SK-N-SH (cell line): ENCODE measurements around the gene EZR. TPM values are rescaled to one million over a fixed set of nuclear protein-coding genes. Genes with fewer than 3 reads are reported as not detected.

Experiments used
- CTCF ChIA-PET: fragments of 300-600, 350-600 bp; formaldehyde crosslinking; extraction: SDS; loops from one replicate; lab custom pipeline; 2021; lab: Yijun Ruan, JAX
- POLR2A ChIA-PET: fragments of 350-600 bp; sonication (Branson Sonifier 250); formaldehyde crosslinking; extraction: SDS; loops from one replicate; lab custom pipeline; 2020; ENCODE audit warnings: antibody characterized with exemption, inconsistent platforms; lab: Yijun Ruan, JAX
- DNase-seq: peaks from one replicate; pipeline ENCODE4 v3.0.0; 2012
- H2AFZ ChIP-seq: fragments of 200-600 bp; sonication (generic); 2 replicates; pipeline ENCODE4 v1.8.1; 2016; ENCODE audit warnings: antibody characterized with exemption, mild to moderate bottlenecking, low read depth
- H3F3A ChIP-seq: fragments of 200-600 bp; sonication (generic); replicated peaks from 2 replicates; pipeline ENCODE3; 2016; ENCODE audit warnings: antibody characterized with exemption, mild to moderate bottlenecking; ENCODE audit not compliant: insufficient read depth
- H3K27ac ChIP-seq, 2 experiments: fragments of 200-500 bp in 1 of 2; fragments of 200-600 bp in 1 of 2; sonication (Bioruptor generic) in 1 of 2; sonication (generic), shearing (Covaris generic) in 1 of 2; 2 replicates each; pipeline versions ENCODE4 v1.5.1 to v1.6.1; 2014 to 2016; ENCODE audit warnings: low read depth in 2 of 2, inconsistent platforms in 1 of 2, low read length in 1 of 2, mild to moderate bottlenecking in 1 of 2, mixed read lengths in 1 of 2
- H3K27me3 ChIP-seq: fragments of 200-600 bp; sonication (generic), shearing (Covaris generic); 2 replicates; pipeline ENCODE4 v1.6.1; 2016; ENCODE audit warnings: mixed run types; ENCODE audit not compliant: insufficient read depth
- H3K36me3 ChIP-seq, 2 experiments: fragments of 200-500 bp in 1 of 2; fragments of 200-600 bp in 1 of 2; sonication (Bioruptor generic) in 1 of 2; sonication (generic) in 1 of 2; replicated peaks in 1 of 2; 2 replicates each; pipeline versions ENCODE3 to v1.5.1; 2014 to 2016; ENCODE audit warnings: low read length in 1 of 2, mild to moderate bottlenecking in 1 of 2; ENCODE audit not compliant: insufficient read depth in 2 of 2, control insufficient read depth in 1 of 2
- H3K4me1 ChIP-seq, 2 experiments: fragments of 200-500 bp in 1 of 2; fragments of 200-600 bp in 1 of 2; sonication (Bioruptor generic) in 1 of 2; sonication (generic), shearing (Covaris generic) in 1 of 2; 2 replicates each; pipeline versions ENCODE4 v1.5.1 to v1.6.1; 2014 to 2016; ENCODE audit warnings: low read depth in 1 of 2, low read length in 1 of 2, mixed run types in 1 of 2; ENCODE audit not compliant: insufficient read depth in 2 of 2, control insufficient read depth in 1 of 2
- H3K4me2 ChIP-seq: fragments of 200-600 bp; sonication (generic), shearing (Covaris generic); 2 replicates; pipeline ENCODE4 v1.6.1; 2017; ENCODE audit warnings: mixed run types
- H3K4me3 ChIP-seq, 2 experiments: fragments of 200-500 bp in 1 of 2; fragments of 200-600 bp in 1 of 2; sonication (Bioruptor generic) in 1 of 2; sonication (generic), shearing (Covaris generic) in 1 of 2; 2 replicates each; pipeline versions ENCODE4 v1.5.1 to v1.8.1; 2014 to 2016; ENCODE audit warnings: low read depth in 2 of 2, inconsistent platforms in 1 of 2, low read length in 1 of 2, mild to moderate bottlenecking in 1 of 2, mixed read lengths in 1 of 2, moderate library complexity in 1 of 2
- H3K79me2 ChIP-seq: fragments of 200-600 bp; sonication (generic); 2 replicates; pipeline ENCODE4 v1.8.1; 2017; ENCODE audit warnings: mild to moderate bottlenecking; ENCODE audit not compliant: insufficient read depth
- H3K9ac ChIP-seq: fragments of 200-600 bp; sonication (generic); 2 replicates; pipeline ENCODE4 v1.6.1; 2017; ENCODE audit warnings: mixed run types
- H3K9me2 ChIP-seq: fragments of 200-600 bp; sonication (generic); 2 replicates; pipeline ENCODE4 v1.6.1; 2017; ENCODE audit warnings: mixed run types
- H3K9me3 ChIP-seq: fragments of 200-600 bp; sonication (generic); 2 replicates; pipeline ENCODE4 v1.6.1; 2017; ENCODE audit warnings: mixed run types, mild to moderate bottlenecking, moderate library complexity
- H4K20me1 ChIP-seq: fragments of 200-600 bp; sonication (generic); 2 replicates; pipeline ENCODE4 v1.6.1; 2017; ENCODE audit warnings: mild to moderate bottlenecking, mixed run types; ENCODE audit not compliant: insufficient read depth
- CTCF ChIP-seq: fragments of 200-600 bp; sonication (generic); IDR thresholded peaks from 2 replicates; pipeline ENCODE4 v1.6.1; 2017; ENCODE audit warnings: antibody characterized with exemption, mild to moderate bottlenecking, moderate library complexity
- ELF1 ChIP-seq: IDR thresholded peaks from 2 replicates; pipeline ENCODE4 v1.4.0; 2012
- EP300 ChIP-seq, 2 experiments: IDR thresholded peaks; 2 replicates each; pipeline versions ENCODE4 v1.4.0 to v1.6.1; 2012; ENCODE audit warnings: borderline replicate concordance in 1 of 2, low read depth in 1 of 2, low read length in 1 of 2
- FOSL2 ChIP-seq: IDR thresholded peaks from 2 replicates; pipeline ENCODE4 v1.4.0; 2012; ENCODE audit warnings: low read depth, mild to moderate bottlenecking, moderate library complexity, borderline replicate concordance
- FOXM1 ChIP-seq: IDR thresholded peaks from 2 replicates; pipeline ENCODE4 v1.4.0; 2012; ENCODE audit warnings: low read depth, mild to moderate bottlenecking
- GATA2 ChIP-seq: sonication (generic); formaldehyde crosslinking; IDR thresholded peaks from 2 replicates; pipeline ENCODE4 v1.5.0; 2020; ENCODE audit warnings: mild to moderate bottlenecking, missing genetic modification reagents
- MAX ChIP-seq: IDR thresholded peaks from 2 replicates; pipeline ENCODE4 v1.4.0; 2012; ENCODE audit warnings: low read depth
- MEF2A ChIP-seq: IDR thresholded peaks from 2 replicates; pipeline ENCODE4 v1.4.0; 2012; ENCODE audit warnings: low read depth, borderline replicate concordance
- RXRA ChIP-seq: IDR thresholded peaks from 2 replicates; pipeline ENCODE4 v1.4.0; 2012; ENCODE audit warnings: low read depth, mild to moderate bottlenecking, borderline replicate concordance
- SMC3 ChIP-seq: IDR thresholded peaks from 2 replicates; pipeline ENCODE4 v1.6.1; 2012; ENCODE audit warnings: low read depth, low read length, improper control_type of control experiment
- USF1 ChIP-seq: IDR thresholded peaks from 2 replicates; pipeline ENCODE4 v1.4.0; 2012; ENCODE audit warnings: low read depth, borderline replicate concordance
- USF2 ChIP-seq: fragments of 150-350 bp; IDR thresholded peaks from 2 replicates; pipeline ENCODE4 v1.6.1; 2017; ENCODE audit warnings: antibody characterized with exemption, low read length, low read depth, borderline replicate concordance
- WGBS: methylation state at CpG from one replicate; pipeline ENCODE4 v1.1.6; 2017; ENCODE audit warnings: low lambda C conversion rate; 5-methylcytosine and 5-hydroxymethylcytosine counted together
- polyA plus RNA-seq, 3 experiments: library from polyadenylated mRNA; depleted of rRNA; stranded (reverse); fragments of >200 nt; gene quantifications; 2 replicates each; pipeline ENCODE4 v1.2.3, GENCODE V29; 2012
- TF ChIP-seq, protein P1 (sequence below): fragments of 150-350 bp; IDR thresholded peaks from 2 replicates; pipeline ENCODE4 v1.6.1; 2016; ENCODE audit warnings: mild to moderate bottlenecking, low read depth, low read length
- TF ChIP-seq, protein P2 (sequence below): IDR thresholded peaks from 2 replicates; pipeline ENCODE4 v1.4.0; 2012; ENCODE audit warnings: low read depth, borderline replicate concordance

The EZR gene
- polyA plus RNA-seq, 1 of the 3 experiments (the other 2 are of a cell fraction) = 92.0 TPM

DNA sequence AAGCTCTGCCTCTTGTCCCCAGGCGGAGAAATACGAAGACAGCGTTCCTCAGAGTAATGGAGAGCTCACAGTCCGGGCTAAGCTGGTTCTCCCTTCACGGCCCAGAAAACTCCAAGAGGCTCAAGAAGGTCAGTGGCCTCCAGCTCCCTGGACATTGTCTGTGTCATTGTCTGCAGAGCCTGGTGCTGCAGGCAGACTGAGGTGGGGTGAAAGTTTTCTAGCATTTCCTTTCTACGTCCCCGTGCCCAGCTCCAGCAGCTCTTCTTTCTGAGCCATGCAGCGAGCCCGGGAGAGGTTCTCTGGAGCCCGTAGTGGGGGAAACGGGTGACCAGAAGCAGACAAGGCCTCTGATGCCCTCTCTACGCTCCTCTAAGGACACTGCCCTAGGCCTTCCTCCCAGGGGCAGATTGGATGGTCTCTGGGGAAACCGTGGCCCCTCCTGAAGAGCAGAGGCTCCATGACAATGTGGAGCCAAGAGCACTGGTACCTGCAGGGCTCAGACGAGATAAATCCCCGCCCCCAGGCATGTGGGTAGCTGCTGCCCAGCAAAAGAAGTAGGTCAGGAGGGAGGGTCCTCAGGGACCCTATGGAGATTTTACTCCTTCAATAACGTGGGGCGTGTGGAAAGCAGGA, 58.4 kb downstream of the EZR start (continued):
- TF ChIP-seq, protein P1, sequence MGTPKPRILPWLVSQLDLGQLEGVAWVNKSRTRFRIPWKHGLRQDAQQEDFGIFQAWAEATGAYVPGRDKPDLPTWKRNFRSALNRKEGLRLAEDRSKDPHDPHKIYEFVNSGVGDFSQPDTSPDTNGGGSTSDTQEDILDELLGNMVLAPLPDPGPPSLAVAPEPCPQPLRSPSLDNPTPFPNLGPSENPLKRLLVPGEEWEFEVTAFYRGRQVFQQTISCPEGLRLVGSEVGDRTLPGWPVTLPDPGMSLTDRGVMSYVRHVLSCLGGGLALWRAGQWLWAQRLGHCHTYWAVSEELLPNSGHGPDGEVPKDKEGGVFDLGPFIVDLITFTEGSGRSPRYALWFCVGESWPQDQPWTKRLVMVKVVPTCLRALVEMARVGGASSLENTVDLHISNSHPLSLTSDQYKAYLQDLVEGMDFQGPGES = no peak
- TF ChIP-seq MAX = no peak
- TF ChIP-seq, all 33 proteins: peak for 0

GRCh38 chr6:158759966-158760617, 59.1 kb downstream of the EZR start:
- H3K27ac ChIP-seq = no peak overlapping the region
- DNase-seq = no peak
- POLR2A ChIA-PET = no interaction called here
- no peak overlapping the region for H3K4me3 ChIP-seq
- no peaks in the 10 kb centered on the region for H3F3A ChIP-seq
- no peak overlapping the region for H3K4me2 ChIP-seq
- H3K9me2 ChIP-seq = no peaks in the 10 kb centered on the region
- no peaks in the 10 kb centered on the region for H4K20me1 ChIP-seq
- no peaks in the 10 kb centered on the region for H3K79me2 ChIP-seq
- no peak overlapping the region for H2AFZ ChIP-seq
- TF ChIP-seq, protein P1 = no peak
- TF ChIP-seq ELF1 (no peak), MEF2A (no peak), USF1 (no peak), EP300 (IDR thresholded peaks at IDR 0.05; ENCODE audit: borderline replicate concordance in 1 of 2, low read depth in 1 of 2, low read length in 1 of 2) (no peak), FOXM1 (no peak), RXRA (no peak), USF2 (no peak), SMC3 (no peak), FOSL2 (no peak), MAX (no peak), GATA2 (CRISPR knock-in tag) (no peak), CTCF (no peak)
- TF ChIP-seq, protein P2, sequence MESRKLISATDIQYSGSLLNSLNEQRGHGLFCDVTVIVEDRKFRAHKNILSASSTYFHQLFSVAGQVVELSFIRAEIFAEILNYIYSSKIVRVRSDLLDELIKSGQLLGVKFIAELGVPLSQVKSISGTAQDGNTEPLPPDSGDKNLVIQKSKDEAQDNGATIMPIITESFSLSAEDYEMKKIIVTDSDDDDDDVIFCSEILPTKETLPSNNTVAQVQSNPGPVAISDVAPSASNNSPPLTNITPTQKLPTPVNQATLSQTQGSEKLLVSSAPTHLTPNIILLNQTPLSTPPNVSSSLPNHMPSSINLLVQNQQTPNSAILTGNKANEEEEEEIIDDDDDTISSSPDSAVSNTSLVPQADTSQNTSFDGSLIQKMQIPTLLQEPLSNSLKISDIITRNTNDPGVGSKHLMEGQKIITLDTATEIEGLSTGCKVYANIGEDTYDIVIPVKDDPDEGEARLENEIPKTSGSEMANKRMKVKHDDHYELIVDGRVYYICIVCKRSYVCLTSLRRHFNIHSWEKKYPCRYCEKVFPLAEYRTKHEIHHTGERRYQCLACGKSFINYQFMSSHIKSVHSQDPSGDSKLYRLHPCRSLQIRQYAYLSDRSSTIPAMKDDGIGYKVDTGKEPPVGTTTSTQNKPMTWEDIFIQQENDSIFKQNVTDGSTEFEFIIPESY = no peak
- H3K9ac ChIP-seq = no peak overlapping the region
- WGBS = 96% methylated on average over 3 of the region's 7 CpGs
- no peaks in the 10 kb centered on the region for H3K27me3 ChIP-seq
- no peaks in the 10 kb centered on the region for H3K9me3 ChIP-seq
- peaks cover 0 to 51% of the 10 kb centered on the region in 2 experiments; a peak in 1 of 4 replicates for H3K4me1 ChIP-seq
- CTCF ChIA-PET = interaction anchor here (1.8 kb wide), 1 partner anchor 10 kb away, joined by 6 read pairs; no protein-coding TSS in a partner anchor
- peaks cover 0 to 5% of the 10 kb centered on the region in 2 experiments for H3K36me3 ChIP-seq
